Lower leg skin (tissue), 4 donors: ENCODE data around the gene OR1A1. TPM values are rescaled to one million over a fixed set of nuclear protein-coding genes. Genes with fewer than 3 reads are reported as not detected.

ENCODE experiments used
- DNase-seq, 2 donors: peaks; one replicate each; pipeline ENCODE4 v3.0.0-alpha.2; 2019; ENCODE audit warnings: low spot score in 2 of 2
- H3K4me3 ChIP-seq: fragments of 200-600 bp; sonication (generic); 2 replicates; pipeline ENCODE4 v1.5.1; 2017; ENCODE audit warnings: mild to moderate bottlenecking, low read depth; ENCODE audit not compliant: poor library complexity, severe bottlenecking
- CTCF ChIP-seq, 3 donors: fragments of 450-650 bp; IDR thresholded peaks; one replicate each; pipeline ENCODE4 v1.5.1; 2016; ENCODE audit warnings: antibody characterized with exemption in 3 of 3, mild to moderate bottlenecking in 3 of 3, moderate library complexity in 2 of 3
- POLR2A ChIP-seq, 2 donors: fragments of 450-650 bp; IDR thresholded peaks; one replicate each; pipeline ENCODE4 v1.6.1; 2016 to 2017; ENCODE audit warnings: antibody characterized with exemption in 2 of 2, mild to moderate bottlenecking in 1 of 2, moderate library complexity in 1 of 2
- WGBS, 2 donors: methylation state at CpG; one replicate each; pipeline ENCODE4 v1.1.5; 2018; 5-methylcytosine and 5-hydroxymethylcytosine counted together
- intact Hi-C: fragments of 100-400 bp; cut with DNase I; formaldehyde crosslinking; loops from one replicate; pipeline ENCODE4 v1.15.0; 2023; ENCODE audit warnings: low total_unique reads
- total RNA-seq, 4 donors: library from RNA; depleted of rRNA; stranded (reverse); fragments of >200 nt; gene quantifications; one replicate each; pipeline ENCODE4 v1.1.0, GENCODE V29; 2016

Gene OR1A1
- total RNA-seq, 4 donors from 2014 or later = not detected

- no peak for DNase-seq
- TF ChIP-seq CTCF (IDR thresholded peaks at IDR 0.05) = no peak
- TF ChIP-seq POLR2A (IDR thresholded peaks at IDR 0.05) = no peak
- no peak overlapping the region for H3K4me3 ChIP-seq
- 91 to 92% methylated on average over 8 of the region's 8 CpGs for WGBS, 2 donors
- intact Hi-C loops = no loop called here
These were observed 49.1 kb downstream of the OR1A1 start for GRCh38 chr17:3256575-3256974.

GRCh38 chr17:3260163-3260562 is 52.7 kb downstream of the OR1A1 start:
- intact Hi-C loops = no loop called here
- WGBS, 2 donors = 80 to 82% methylated on average over 1 of the region's 1 CpG
- TF ChIP-seq POLR2A (IDR thresholded peaks at IDR 0.05) (no peak), CTCF (IDR thresholded peaks at IDR 0.05) (no peak)
- H3K4me3 ChIP-seq = no peak overlapping the region
- no peak for DNase-seq

- WGBS, 2 donors = 79 to 82% methylated on average over 13 of the region's 13 CpGs
- no peak for DNase-seq
- intact Hi-C loops = no loop called here
- H3K4me3 ChIP-seq = no peak overlapping the region
- no peak for TF ChIP-seq CTCF (IDR thresholded peaks at IDR 0.05)
- no peak for TF ChIP-seq POLR2A (IDR thresholded peaks at IDR 0.05)
These were observed 53.1 kb downstream of the OR1A1 start for GRCh38 chr17:3260600-3260999.

Other genes starting within 250 kb of the OR1A1 start
- not detected for gene OR1D5, start 144.1 kb upstream of the OR1A1 start, total RNA-seq
- not detected for gene OR1D2, start 103.2 kb upstream of the OR1A1 start, total RNA-seq
- not detected for gene OR1G1, start 80.1 kb upstream of the OR1A1 start, total RNA-seq
- not detected for gene OR1A2, start 10.1 kb upstream of the OR1A1 start, total RNA-seq
- not detected for gene OR3A1, start 90.7 kb downstream of the OR1A1 start, total RNA-seq
- gene OR3A2, start 178.6 kb downstream of the OR1A1 start, total RNA-seq = 1 to 10 TPM in 1 of 4 donors, not detected in 3; 1.0 TPM
- not detected for gene OR1E1, start 190.7 kb downstream of the OR1A1 start, total RNA-seq
- not detected for gene OR3A3, start 203.7 kb downstream of the OR1A1 start, total RNA-seq
- not detected for gene OR1E2, start 226.2 kb downstream of the OR1A1 start, total RNA-seq